T1000 (cell line): Measurements from ENCODE around the gene STAU1.
"Not testable (repeated sequence)": the region's sequence is repeated elsewhere in the genome, so short reads cannot be mapped to it uniquely, and the experiment has no call there.

ENCODE experiments used
- DNase-seq: peaks from one replicate; lab custom pipeline; 2025; ENCODE audit warnings: mixed read lengths; lab: John Stamatoyannopoulos, UW

Gene STAU1

DNA sequence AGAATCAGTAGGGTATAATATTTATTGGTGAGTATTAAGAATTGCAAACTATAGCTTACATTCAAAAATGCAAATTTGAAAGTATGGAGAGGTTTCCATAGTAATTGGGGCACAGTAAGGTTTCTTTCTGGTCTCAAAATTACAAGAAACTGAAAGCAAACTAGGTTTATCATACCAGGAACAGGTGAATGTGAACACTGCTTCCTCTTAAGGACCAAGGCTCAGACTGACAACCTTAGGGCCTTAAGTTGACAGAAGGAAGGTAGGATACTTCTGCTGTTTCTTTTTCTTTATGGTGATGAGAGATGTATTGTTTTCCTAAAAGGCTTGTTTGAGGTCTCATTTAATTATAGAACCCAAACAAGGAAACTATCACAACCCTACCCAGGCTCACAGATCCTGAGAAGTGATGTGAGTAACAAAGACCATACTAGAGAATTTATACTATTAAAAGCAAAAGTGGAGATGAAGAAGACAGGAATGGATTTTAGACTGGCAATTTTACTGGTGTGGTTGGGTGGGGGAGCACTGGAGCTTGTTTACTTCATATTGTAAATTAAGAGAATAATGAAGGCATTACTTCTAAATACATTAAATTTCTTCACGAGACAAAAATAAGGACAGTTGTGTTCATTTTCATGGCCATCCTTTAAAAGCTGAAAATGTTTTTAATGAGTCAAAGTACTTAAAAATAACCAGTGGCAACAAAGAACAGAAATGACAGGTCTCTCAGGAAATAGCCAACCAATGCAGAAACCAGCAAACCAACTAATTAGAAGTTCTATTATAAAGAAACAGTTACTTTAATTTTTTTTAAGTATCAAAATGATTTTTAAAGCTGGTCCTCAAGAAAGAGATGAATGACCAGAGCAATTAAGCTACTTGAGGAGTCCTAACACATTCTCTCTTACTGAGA is 21.3 kb downstream of the STAU1 start:
- DNase-seq, result no peak

GRCh38 chr20:49165611-49166010 is 22.5 kb downstream of the STAU1 start:
- no peak for DNase-seq

GRCh38 chr20:49163696-49164095 is 24.4 kb downstream of the STAU1 start:
- DNase-seq, result no peak

DNA sequence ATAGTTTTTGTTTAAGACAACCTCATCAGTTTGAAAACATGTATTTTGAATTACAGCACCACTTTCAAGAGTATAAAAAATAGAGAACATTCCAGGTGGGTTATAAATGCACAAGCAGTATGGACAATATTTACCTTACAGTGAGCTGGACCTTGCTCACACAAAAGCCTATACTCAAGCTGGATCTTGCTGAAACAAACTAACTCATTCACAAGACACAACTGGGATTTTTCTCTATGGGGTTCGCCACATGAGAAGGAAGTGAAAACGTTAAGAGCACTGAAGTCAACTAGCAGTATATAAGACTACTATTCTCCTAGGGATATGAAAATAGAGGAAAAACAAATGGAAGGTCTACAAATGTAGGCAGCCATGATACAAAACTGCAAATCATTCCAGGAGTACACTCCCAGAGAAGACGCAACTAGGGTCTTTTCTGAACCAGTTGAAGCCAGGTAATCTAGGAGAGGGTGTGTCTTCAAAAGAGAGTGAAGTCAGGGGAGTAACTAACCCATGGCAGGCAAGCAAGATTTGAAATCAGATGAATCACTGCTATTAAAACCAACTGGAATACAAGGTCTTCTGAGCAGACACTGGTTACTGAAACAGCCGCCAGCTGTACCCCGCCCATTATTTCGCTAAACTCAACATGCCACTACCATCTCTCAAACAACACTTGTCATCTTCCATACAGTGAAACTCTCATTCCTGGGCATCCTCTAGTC is 26.5 kb downstream of the STAU1 start:
- DNase-seq, result no peak

- no peak for DNase-seq
These were observed 27.8 kb downstream of the STAU1 start for GRCh38 chr20:49160057-49160929.

DNA sequence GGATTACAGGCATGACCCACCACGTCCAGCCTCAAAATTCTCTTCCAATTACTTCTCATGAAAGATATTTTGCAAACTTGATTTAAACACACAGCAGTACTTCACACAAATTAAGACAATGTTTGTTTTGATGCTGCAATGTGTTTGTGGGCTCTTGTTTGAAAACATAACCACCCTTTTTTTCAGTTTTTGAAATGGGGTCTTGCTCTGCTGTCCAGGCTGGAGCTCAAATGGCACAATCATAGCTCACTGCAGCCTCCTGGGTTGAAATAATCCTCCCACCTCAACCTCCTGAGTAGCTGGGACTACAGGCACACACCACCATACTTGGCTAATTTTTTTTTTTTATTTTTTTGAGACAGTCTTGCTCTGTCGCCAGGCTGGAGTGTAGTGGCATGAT is 31.0 kb downstream of the STAU1 start:
- DNase-seq, result no peak

DNA sequence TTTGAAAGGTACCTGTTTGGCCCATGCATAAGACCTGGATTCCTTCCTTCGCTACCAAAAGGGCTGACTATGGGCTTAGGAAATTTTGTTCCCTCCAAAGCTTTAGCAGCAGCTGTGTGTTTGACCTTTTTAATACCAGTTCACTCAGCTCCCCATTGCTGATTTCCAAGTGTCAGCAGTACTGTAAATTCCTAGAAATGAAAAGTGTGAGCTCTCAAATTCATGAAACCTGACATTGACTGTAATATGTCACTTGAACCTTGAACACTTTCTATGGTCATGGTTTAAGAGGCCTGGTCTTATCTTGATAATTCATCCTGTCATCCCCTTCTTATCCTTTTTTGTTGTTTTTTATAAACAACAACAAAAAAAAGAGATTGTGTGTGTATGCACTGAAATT is 31.7 kb downstream of the STAU1 start:
- no peak for DNase-seq

DNA sequence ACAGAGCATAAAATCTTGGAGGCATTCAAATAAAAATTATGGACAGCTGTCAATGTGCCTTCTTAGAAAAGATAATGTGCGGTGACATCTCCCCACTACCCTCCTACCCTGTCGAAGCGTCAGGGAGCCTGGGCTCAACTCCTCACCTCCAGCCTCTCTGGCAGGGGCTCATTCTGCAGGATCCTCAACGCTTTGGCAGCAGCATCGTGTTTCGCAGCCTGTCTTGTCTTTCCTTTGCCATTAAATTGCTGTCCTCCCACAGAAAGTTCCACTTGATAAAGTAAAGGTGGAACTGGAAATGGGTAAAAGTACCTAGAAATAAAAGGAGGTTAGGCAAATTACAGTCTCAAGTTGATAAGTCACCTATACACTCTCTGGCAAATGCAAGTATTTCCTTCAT is 36.7 kb downstream of the STAU1 start:
- DNase-seq, result no peak

GRCh38 chr20:49149281-49150045 is 38.7 kb downstream of the STAU1 start:
- DNase-seq, result no peak

DNA sequence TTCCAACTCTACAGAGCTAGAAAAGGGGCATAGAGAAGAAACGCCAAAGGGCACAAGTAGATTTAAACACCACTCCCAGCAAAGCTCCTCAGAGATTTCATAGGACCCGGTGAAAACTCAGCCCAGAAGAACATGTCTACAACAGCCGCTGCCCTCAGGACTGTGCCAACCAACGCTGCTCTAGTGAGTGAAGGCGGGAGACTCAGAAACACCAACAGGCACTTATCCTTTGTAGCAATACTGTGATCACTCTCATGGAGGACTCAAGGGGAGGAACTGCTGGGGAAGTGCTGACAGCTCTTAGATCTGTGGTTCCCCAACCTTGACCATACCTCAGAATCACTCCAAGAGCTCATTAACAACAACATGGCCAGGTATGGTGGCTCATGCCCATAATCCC is 39.5 kb downstream of the STAU1 start:
- DNase-seq, result no peak

DNA sequence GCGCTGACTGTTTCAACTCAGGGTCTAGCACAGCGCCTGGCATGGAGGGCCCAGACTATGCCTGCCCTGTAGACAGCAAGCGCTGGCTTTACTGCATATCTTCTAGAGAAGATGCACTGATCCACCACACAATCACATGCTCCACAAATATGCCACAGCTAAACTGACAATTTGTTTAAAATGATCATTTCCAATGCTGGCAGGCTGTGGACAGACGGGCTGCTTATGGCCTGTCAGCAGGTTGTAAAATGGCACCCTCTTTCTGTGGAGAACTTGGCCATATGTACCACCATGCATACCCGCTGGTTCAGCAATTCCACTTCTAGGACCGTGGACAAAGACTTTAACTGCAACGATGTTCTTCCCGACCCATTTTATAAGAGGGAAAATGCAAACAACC is 40.8 kb downstream of the STAU1 start:
- no peak for DNase-seq

- no peak for DNase-seq
These were observed 41.5 kb downstream of the STAU1 start for GRCh38 chr20:49146442-49147225.

DNA sequence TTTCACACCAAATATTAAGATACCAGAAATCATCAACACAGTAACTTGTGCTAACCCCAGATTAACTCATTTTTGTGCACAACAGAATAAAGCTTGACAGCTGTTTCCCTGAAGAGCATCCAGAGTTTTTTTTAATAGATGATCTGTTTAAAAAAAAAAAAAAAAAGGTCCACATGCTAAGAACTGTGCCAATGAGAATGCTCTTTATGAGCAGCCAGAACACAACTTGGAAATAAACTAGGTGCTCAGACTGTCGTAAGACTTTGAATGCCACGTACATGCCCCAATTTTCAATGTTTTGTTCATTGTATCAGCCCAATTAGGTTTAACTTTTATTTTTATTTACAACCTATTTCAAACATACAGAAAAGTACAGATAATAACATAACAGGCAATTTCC is 47.3 kb downstream of the STAU1 start:
- DNase-seq, result no peak

GRCh38 chr20:49140411-49140810 is 47.7 kb downstream of the STAU1 start:
- no peak for DNase-seq

DNA sequence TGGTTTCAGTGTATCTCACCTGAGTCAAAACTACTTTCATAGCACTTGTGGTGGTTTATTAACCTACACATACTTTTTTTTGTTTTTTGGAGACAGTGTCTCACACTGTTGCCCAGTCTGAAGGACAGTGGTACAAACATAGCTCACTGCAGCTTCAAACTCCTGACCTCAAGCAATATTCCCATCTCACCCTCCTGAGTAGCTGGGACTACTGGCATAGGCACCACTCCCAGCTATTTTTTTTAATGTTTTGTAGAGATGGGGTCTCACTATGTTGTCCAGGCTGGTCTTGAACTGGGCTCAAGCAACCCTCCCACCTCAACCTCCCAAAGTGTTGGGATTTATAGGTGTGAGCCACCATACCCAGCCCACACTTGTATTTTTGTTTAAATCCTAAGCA is 49.7 kb downstream of the STAU1 start:
- DNase-seq, result no peak

DNA sequence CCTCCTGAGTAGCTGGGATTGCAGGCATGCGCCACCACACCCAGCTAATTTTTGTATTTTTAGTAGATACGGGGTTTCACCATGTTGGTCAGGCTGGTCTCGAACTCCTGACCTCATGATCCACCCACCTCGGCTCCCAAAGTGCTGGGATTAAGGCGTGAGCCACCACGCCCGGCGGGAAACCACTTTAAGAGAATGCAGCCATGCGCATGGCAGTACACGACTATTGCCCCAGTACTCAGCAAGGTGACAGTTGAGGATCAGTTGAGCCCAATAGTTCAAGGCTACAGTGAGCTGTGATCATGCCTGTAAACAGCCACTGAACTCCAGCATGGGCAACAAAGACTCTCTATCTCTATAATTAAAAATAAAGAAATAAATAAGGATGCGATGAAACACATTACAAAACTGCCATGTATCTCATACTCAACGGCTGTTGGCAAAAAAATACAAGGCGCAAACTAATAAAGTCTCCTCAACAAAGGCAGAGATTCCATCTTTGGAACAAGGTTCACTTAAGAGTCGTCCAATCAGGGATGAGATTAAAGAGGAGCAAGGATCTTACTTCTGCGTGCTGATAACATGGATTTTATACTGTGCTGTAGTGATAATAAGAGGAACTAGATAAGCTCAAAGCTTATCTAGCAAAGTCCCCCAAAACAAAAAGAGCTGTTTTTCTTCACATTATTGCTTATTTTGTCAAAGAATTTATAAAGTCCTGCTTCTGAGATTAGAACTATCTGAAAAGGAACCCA is 51.1 kb downstream of the STAU1 start:
- no peak for DNase-seq

- DNase-seq, result not testable (repeated sequence)
These were observed 53.3 kb downstream of the STAU1 start for GRCh38 chr20:49134797-49135196.

GRCh38 chr20:49133571-49133970 is 54.6 kb downstream of the STAU1 start:
- no peak for DNase-seq

- DNase-seq, result no peak
These were observed 55.1 kb downstream of the STAU1 start for GRCh38 chr20:49132995-49133478.

GRCh38 chr20:49123982-49124381 is 64.2 kb downstream of the STAU1 start:
- no peak for DNase-seq
